ENCODE data around the gene CABLES1. TPM values are rescaled to one million over a fixed set of nuclear protein-coding genes. Genes with fewer than 3 reads are reported as not detected.
A peak's percentile ranks its signal among the peaks of the same experiment; 100 is the strongest.

CABLES1 gene
- total RNA-seq, 1 donor from 2014 or later, result 7.8 TPM

- no peak for ATAC-seq
These were observed 36.4 kb downstream of the CABLES1 start for GRCh38 chr18:23171581-23172156.

DNA sequence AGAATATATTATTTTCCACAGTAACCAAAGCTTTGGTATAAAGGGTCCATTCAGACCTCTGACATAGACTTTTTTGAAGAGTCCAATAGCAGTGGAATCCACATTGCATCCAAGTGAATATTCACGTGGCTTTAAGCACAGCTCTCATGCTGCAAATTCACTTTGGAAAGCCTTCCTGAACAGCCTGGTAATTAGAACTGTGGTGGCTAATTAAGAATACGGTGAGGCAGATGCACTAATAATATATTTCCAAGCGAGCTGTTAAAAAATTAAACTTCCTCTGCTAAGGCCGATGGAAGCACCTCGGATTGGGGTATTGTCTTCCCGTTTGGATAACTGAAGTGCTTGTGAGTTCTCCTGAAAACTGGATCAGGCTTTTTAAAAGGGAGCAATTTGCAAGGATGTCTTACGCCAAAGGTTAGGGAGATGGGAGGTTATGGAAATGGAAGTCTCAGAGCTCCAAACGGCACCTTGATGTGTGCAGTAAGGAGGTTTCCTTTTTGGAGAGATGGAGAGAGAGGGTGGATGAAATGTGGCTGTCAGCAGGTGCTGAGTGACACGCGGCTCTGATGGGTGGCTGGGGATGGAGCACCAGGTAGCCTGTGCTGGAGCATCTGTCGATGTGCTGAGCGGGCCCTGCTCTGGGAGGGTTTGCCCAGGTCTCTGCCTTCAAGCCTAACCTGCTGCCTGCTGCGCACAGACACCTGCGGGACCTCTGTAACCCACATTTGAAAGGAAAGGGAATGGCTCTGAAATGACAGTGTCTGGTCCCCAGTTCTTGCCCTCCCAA, 37.5 kb downstream of the CABLES1 start:
- ATAC-seq, result peak; percentile 23

GRCh38 chr18:23173912-23174311, 38.6 kb downstream of the CABLES1 start:
- ATAC-seq, result no peak

GRCh38 chr18:23176701-23177432, 41.6 kb downstream of the CABLES1 start:
- no peak for ATAC-seq

DNA sequence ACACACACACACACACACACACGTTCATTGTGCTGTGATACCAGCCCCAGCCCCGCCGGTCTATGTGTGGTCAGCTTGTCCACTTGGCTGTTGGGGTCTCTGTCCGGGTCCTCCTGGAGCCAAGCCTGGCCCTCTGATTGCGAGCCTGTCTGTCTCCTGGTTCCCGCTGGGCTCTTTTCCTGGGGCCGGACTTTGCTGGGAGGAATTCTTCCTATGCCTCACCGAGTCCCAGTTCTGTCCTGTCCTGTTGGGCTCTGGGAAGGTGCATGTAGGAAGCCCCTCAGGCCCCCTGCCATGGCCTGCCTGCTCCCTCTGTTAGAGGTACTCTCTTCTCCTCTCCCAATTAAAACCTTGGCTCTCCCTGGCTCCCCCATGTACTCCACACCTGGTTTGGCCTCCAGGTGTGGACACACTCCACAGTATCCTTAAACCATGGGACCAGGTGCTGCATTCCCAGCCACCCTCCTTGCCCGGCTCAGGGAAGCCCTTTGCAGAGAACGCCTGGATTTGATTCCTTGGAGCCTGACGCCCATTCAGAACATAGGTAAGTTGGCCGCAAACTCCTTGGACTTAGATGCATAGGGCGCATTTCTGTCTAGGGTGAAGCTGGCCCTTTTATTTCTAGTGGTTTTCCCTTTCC, 42.3 kb downstream of the CABLES1 start:
- ATAC-seq, result no peak

- no peak for ATAC-seq
These were observed 42.9 kb downstream of the CABLES1 start for GRCh38 chr18:23178201-23178600.

- ATAC-seq, result no peak
These were observed 43.4 kb downstream of the CABLES1 start for GRCh38 chr18:23178661-23179081.

- no peak for ATAC-seq
These were observed 44.1 kb downstream of the CABLES1 start for GRCh38 chr18:23179416-23179815.

DNA sequence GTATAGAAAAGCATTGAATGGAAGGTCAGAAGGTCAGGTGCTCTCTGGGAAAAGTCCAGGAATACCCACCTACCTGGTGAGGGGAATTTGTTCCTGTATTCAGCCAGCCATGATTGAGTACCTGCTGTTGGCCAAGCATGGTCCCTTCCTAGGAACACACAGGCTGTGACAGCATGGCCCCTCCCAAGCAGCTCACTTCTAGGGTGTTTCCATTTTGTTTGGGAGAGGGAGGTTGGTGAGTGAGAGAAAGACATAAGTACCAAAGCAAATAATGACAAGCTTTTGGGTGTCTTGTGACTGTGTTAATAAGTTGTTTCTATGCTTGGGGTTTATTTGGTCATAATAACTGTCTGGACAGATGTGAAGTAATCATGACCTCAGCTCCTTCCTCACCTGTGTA, 46.3 kb downstream of the CABLES1 start:
- ATAC-seq, result no peak

GRCh38 chr18:23182606-23183005, 47.3 kb downstream of the CABLES1 start:
- ATAC-seq, result no peak

- ATAC-seq, result no peak
These were observed 48.3 kb downstream of the CABLES1 start for GRCh38 chr18:23183411-23184150.

DNA sequence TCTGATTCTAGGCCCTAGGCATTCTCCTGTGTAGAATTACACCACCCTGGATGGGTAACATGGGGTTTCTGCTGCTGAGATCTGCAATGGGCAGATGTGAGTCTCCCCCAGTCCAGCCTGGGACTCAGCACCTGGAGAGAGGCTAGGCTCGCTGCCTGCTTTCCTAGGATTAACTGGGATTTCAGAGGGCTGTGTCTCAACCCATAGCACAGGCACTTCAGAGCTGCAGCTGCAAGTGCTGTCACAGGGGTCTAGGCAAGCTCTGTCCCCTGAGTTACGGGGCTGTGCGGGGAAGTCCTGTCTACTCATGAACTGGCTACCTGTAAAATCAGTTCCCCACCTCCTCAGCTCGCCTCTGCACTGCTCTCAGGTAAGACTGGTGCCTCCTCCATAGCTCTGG, 51.5 kb downstream of the CABLES1 start:
- no peak for ATAC-seq

GRCh38 chr18:23188068-23188760, 52.9 kb downstream of the CABLES1 start:
- ATAC-seq, result no peak

- ATAC-seq, result no peak
These were observed 53.8 kb downstream of the CABLES1 start for GRCh38 chr18:23189099-23189498.

DNA sequence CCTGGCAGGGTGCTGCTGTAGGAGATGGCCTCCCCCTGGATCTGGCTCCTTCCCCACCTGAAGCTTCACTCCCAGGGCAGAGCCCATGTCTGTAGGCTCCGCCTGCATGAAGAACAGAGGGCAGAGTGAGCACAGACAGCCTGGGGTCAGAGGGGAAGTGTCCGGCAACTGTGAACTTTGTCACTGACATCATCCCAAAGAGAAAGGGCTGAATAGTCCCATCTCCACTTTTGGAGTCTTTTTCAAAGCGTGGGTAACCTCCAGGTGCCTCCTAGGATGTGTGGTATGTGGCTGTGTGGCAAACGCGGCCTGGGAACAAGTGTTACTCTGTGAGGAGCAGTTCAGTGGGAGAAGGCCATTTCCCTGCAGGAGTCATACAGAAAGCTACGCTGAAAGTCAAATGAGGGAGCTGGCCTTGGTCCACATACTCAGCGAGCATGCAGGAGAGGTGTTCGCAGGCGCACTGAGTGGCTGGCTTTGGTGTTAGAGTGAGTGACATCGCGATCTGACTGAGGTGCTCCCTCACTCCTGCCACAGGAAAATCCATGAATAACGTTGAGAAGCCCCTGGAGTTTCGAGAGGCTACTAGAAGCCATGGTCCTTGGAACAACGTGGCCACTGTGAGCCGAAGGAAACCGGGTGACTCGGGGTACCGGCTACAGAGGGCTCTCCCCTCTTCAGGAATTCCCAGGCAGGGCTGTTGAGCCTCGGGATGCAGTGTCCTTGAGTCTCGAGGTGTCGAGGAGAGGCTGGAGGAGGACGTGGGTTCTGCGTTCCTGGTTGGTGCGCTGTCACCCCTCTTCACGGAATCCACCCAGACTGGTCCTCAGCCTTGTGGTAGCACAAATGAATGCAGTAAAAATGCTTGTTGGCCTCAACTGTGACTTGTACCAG, 54.7 kb downstream of the CABLES1 start:
- ATAC-seq, result no peak

GRCh38 chr18:23191232-23191631, 55.9 kb downstream of the CABLES1 start:
- no peak for ATAC-seq

GRCh38 chr18:23193742-23194141, 58.5 kb downstream of the CABLES1 start:
- no peak for ATAC-seq

- ATAC-seq, result no peak
These were observed 59.1 kb downstream of the CABLES1 start for GRCh38 chr18:23194155-23194996.
